ENCODE measurements around the gene SMARCB1.
A peak's percentile ranks its signal among the peaks of the same experiment; 100 is the strongest.

Gene SMARCB1

DNA sequence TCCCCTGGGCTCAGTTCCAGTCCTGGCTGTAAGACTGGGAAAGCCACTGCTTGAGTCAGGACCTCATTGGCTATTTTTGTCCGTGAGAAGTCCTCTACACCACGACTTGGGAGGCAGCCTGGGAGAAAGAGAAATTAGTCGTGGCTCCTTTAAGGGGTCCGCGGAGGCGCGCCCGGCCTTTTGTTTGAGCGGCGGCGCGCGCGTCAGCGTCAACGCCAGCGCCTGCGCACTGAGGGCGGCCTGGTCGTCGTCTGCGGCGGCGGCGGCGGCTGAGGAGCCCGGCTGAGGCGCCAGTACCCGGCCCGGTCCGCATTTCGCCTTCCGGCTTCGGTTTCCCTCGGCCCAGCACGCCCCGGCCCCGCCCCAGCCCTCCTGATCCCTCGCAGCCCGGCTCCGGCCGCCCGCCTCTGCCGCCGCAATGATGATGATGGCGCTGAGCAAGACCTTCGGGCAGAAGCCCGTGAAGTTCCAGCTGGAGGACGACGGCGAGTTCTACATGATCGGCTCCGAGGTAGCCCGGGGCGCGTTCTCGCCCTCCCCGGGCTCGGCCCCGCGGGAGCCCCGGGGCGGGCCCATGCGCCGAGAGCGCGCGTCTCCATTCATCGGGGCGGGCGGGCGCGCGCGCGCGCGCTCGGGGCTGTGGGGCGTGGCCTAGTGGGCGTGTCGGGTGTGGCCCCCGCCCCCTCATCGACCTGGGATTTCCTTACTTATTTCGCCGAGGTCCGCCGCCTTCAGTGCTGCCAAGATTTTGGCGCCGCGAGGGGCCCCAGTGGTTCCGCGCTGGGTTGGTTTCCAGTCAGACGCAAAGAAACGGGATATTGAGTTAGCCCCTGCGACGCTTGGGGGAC lies at the start of gene SMARCB1:
Gene SMARCB1, plus strand, starts transcription at position 215 of the 848 bp plus-strand sequence. Its CDS starts 204 bp downstream, at position 419.
- peak; percentile 81 for DNase-seq (ENCODE audit: low read depth)

DNA sequence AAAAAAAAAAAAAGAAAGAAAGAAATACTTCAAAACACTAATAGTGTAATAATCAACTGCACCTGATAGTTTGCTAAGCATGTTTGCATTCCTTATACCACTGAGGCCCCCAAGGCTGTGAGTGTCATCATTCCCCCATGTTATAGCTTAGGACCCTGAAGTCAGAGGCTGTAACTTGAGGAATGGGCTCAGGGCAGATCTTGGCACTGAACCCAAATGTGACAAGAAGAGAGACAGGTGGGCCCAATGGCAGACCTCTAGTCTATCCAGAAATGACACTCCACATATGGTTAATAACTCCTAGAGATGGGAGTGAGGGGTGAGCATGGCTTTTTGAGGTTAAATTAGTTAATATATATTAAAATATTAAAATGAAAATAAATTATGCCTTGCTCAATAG lies 49.1 kb upstream of the SMARCB1 start:
- DNase-seq (ENCODE audit: low read depth): no peak

- no peak for DNase-seq (ENCODE audit: low read depth)
Observed at GRCh38 chr22:23742505-23743264, 44.1 kb upstream of the SMARCB1 start.

DNA sequence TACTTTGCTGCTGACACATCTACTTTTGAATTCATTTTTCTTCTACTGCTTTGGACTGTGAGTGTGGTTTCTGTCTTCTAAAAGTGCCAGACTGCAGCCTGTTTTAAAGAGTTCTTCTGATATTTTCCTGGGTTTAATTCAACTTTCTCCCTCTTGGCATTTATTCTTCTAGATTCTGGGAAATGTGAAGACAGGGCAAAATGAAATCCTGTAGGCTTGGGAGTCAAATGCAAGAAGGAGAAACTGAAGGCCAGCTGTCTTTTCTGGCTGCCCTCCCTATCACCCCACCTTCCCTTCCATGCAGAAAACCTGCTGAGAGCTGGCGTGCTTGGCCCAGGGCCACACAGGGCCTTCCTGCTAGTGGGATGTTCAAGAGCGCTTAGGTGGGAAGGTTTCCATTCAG lies 43.5 kb upstream of the SMARCB1 start:
- no peak for DNase-seq (ENCODE audit: low read depth)

DNA sequence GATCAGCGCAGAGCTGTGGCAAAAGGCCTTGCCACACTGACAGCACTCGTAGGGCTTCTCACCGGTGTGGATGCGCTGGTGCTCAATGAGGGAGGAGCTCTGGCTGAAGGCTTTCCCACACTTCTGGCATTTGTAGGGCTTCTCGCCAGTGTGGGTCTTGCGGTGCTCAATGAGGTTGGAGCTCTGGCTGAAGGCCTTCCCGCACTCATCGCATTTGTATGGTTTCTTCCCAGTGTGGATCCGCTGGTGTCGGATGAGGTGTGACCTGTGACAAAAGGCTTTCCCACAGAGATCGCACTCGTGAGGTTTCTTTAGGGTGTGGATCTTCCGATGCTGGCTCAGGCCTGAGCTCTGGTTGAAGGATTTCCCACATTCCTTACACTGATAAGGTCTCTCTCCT lies 42.8 kb upstream of the SMARCB1 start:
- no peak for DNase-seq (ENCODE audit: low read depth)

DNA sequence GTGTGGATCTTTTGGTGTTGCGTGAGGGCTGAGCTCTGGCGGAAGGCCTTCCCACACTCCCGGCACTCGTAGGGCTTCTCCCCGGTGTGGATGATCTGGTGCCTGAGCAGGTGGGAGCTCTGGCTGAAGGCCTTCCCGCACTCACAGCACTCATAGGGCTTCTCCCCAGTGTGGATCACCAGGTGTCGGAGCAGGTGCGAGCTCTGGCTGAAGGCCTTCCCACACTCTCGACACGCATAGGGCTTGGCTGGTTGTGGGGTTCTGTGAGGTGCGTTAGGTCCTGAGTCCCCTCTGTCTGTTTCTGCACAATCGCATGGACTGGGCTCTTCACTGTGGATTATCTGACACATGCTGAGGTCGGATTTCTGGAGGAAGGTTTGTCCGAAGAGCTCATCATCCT lies 42.3 kb upstream of the SMARCB1 start:
- no peak for DNase-seq (ENCODE audit: low read depth)

GRCh38 chr22:23745791-23746190 lies 41.0 kb upstream of the SMARCB1 start:
- no peak for DNase-seq (ENCODE audit: low read depth)

GRCh38 chr22:23749841-23750301 lies 36.9 kb upstream of the SMARCB1 start:
- DNase-seq (ENCODE audit: low read depth): no peak

DNA sequence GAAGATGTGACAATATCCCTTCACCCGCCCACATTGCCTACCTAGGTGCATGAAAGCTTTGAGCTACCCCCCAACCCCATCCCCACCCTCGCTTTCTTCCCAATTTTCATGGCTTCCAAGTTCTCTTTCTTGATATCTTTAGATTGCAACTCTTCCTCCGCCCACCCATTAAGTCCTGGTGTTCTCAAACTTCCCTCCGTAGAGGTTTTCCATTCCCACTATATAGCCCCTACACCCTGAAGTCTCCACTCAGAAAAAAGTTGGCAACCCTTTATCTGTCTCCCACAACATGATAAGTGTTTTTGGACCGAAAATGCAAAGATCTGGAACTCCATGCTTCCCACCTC lies 36.4 kb upstream of the SMARCB1 start:
- no peak for DNase-seq (ENCODE audit: low read depth)

DNA sequence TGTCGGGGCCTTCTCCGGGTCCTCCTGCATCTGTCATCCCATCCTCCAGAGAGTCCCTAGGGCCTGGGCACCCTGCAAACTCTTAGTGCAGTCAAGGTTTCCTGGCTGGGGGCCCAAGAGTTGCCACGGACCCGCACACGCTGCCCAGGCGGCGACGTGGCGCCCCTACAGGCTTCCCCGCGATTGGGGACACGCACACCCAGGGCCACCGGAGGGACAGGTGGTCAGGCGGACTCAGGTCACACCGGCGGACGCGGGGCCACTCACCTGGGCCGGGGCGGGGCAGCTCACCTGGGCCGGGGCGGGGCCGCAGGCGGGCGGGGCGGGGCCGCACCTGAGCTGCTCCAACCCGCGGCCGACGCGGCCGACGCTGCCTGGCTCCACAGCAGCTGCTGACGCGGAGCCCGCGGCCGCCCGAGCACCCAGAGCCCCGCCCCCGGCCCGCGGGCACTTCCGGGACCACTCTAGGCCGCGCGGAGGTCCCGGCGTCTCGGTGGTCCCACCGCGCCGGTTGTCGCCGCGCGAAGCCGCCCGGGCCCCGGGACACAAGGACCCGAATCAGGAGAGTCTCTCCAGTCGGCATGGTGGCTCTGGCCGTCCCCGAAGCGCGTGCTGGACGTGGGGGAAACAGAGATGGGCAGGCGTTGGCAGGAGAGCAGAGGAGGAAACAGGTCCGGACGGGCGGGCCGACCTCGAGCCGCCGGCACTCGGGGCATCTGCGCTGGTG lies 35.9 kb upstream of the SMARCB1 start, which contains the start of gene ZNF70:
Gene ZNF70, minus strand, starts transcription at position 399 of the 727 bp plus-strand sequence. CDS start 5,972 bp downstream, outside the sequence.
- DNase-seq (ENCODE audit: low read depth): peak; percentile 81

DNA sequence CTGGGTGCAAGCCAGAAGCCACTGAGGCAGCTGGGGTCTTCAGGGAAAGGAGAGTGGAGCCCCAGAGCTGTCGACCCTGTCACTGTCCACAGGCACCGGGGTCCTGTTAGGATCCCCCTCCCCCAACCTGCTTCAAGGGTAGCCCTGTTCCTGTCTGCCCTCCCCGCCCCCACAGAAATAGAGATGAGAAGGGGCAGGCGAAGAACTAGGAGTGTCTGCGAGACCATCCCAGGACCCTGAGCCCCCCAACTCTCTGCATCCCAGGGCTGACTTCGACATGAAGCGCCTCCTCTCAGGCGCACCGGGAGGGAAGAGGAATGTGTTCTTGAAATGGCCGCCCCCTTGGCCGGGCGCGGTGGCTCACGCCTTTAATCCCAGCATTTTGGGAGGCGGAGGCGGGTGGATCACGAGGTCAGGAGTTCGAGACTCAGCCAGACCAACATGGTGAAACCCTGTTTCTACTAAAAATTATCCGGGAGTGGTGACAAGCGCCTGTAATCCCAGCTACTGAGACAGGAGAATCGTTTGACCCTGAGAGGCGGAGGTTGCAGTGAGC lies 35.2 kb upstream of the SMARCB1 start:
- DNase-seq (ENCODE audit: low read depth): no peak

DNA sequence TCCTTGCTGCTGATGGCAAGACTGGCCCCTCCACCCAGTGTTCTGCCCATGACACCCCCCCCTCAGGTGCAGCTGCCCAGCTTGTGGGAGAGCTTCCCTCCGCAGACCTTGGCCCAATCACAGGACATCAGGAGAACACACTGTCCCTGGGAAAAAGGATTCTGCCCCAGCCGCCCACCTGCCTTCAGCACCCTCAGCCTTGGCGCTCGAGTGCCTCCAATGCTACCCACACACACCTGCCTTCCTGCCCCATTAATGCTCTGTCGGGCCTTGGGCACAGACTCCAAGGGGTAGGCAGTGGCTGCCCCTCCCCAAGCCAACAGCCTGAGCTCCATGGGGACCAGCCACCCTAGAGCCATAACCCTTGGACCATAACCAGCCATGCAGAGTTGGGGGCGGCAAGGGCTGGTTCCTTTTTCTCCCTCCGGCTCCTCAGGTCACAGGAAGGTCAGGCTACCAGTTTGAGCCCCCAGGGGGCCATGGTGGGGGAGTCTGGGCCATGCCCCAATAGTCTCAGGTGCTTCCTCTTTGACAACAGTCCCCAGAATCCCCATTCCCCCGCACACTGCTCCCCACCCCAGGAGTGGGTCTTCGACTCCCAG lies 34.6 kb upstream of the SMARCB1 start:
- no peak for DNase-seq (ENCODE audit: low read depth)

- DNase-seq (ENCODE audit: low read depth): no peak
Observed at GRCh38 chr22:23752750-23753149, 34.0 kb upstream of the SMARCB1 start.

- no peak for DNase-seq (ENCODE audit: low read depth)
Observed at GRCh38 chr22:23753385-23753784, 33.4 kb upstream of the SMARCB1 start.

- no peak for DNase-seq (ENCODE audit: low read depth)
Observed at GRCh38 chr22:23754220-23754919, 32.4 kb upstream of the SMARCB1 start, which contains the start of gene VPREB3. TSS of gene VPREB3 (minus strand) at chr22:23754425. CDS start at chr22:23754363, 62 bp downstream.

- DNase-seq (ENCODE audit: low read depth): no peak
Observed at GRCh38 chr22:23754980-23755636, 31.7 kb upstream of the SMARCB1 start.

DNA sequence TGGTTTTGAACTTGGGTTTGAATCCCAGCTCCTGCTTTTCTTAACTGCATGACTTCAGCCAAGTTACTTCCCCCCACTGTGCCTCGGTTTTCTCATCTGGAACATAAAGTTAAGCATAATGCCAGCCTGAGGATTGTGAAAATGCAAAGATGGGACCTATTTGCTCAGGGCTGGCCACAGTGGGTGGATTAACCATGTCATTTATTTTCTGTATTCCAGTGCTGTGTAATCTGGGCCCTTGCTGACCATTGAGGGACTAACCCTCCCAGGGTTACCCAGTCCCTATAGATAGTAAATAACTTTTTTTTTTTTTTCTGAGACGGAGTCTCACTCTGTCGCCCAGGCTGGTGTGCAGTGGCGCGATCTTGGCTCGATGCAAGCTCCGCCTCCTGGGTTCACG lies 31.1 kb upstream of the SMARCB1 start:
- no peak for DNase-seq (ENCODE audit: low read depth)

DNA sequence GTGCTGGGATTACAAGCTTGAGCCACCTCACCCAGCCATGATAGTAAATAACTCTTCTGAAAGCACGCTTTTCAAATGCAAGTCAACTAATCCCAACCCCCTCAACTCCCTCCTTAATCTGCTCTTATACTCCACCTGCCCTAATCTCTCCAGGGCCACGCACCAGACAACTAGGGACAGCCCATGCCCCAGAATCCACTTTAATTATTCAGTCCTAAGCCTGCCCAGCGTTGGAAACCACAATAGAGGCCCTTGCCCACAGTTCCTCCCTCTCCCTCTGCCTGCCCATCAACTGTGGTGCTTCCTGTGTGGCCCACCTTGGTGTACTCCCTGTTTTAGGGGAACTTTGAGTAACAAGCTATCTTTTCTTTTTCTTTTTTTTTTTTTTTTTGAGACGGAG lies 29.9 kb upstream of the SMARCB1 start:
- DNase-seq (ENCODE audit: low read depth): no peak

DNA sequence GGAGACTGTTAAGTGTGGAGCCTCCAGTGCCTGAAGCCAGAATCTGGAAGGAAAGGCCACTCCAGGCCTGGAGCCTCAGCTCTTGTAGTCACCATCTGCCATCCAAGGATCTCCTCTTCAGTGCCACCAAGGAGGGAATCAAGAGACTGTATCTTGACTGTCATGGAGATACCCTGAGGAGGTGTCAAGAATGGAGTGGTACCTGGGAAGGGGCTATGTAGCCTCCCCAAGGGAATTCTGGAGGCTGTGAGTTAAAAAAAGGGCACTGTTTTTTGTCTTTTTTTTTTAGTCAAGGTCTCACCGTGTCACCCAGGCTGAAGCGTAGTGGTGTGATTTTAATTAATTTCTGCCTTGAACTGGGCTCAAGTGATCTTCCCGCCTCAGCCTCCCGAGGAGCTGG lies 27.2 kb upstream of the SMARCB1 start:
- DNase-seq (ENCODE audit: low read depth): no peak

DNA sequence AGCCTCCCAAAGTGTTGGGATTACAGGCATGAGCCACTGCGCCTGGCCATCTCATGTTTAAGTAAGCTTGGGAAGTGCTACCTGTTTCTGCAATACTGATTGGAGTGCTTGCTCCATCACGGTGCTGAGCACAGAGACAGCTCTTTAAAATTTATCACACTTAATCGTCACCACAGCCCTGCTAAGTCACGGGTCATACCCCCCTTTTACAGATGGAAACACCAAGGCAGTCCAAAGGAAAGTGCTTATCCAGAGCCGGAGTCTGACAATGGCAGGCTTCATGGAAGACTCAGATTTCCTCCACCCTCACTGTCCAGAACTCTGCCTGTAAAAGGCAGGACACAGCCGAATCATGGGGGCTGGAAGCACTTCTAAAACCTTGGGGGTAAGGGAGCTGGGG lies 26.7 kb upstream of the SMARCB1 start:
- DNase-seq (ENCODE audit: low read depth): no peak

Data from stimulated activated CD8-positive, alpha-beta memory T cell treated with anti-CD3 and anti-CD28 coated beads, Interleukin-4, amount 100 ng/mL, for 24 hours (primary cell).